Nephron (organoid): ENCODE measurements around the gene CCDC154.
"Not testable (repeated sequence)": the region's sequence is repeated elsewhere in the genome, so short reads cannot be mapped to it uniquely, and the experiment has no call there.

ENCODE experiments used
- H3K27ac Mint-ChIP-seq, 3 experiments: 2 replicates each; pipeline ENCODE4 v1.8.0; 2020; ENCODE audit warnings: mixed read lengths in 3 of 3, mild to moderate bottlenecking in 2 of 3, moderate library complexity in 1 of 3
- H3K27me3 Mint-ChIP-seq: 2 replicates; pipeline ENCODE4 v1.8.0; 2021; ENCODE audit warnings: low read depth, mild to moderate bottlenecking, moderate library complexity, mixed read lengths
- H3K36me3 Mint-ChIP-seq: 2 replicates; pipeline ENCODE4 v1.8.0; 2020; ENCODE audit warnings: low read depth, mixed read lengths
- H3K4me1 Mint-ChIP-seq: 2 replicates; pipeline ENCODE4 v1.8.0; 2020; ENCODE audit warnings: mixed read lengths
- H3K4me3 Mint-ChIP-seq, 3 experiments: 2 replicates each; pipeline ENCODE4 v1.8.0; 2020; ENCODE audit warnings: mild to moderate bottlenecking in 3 of 3, mixed read lengths in 3 of 3, moderate library complexity in 2 of 3
- H3K9me3 Mint-ChIP-seq: 2 replicates; pipeline ENCODE4 v1.8.0; 2020; ENCODE audit warnings: mixed read lengths
- CTCF ChIP-seq, 3 experiments: fragments of 200-600 bp; sonication (generic); IDR thresholded peaks; one replicate each; pipeline ENCODE4 v1.5.0; 2021; ENCODE audit warnings: antibody characterized with exemption in 3 of 3; ENCODE audit not compliant: unreplicated experiment in 3 of 3

CCDC154 gene

GRCh38 chr16:1444730-1445517, 568 bp upstream of the CCDC154 start:
- Mint-ChIP-seq H3K27me3 (no peaks in the 10 kb centered on the region), H3K27ac (no peak overlapping the region), H3K4me3 (no peak overlapping the region), H3K4me1 (no peaks in the 10 kb centered on the region), H3K36me3 (no peaks in the 10 kb centered on the region), H3K9me3 (no peaks in the 10 kb centered on the region)
- no peak for TF ChIP-seq CTCF (IDR thresholded peaks at IDR 0.05; ENCODE audit: unreplicated experiment in 3 of 3)

- no peaks in the 10 kb centered on the region for H3K36me3 Mint-ChIP-seq
- no peaks in the 10 kb centered on the region for H3K4me1 Mint-ChIP-seq
- H3K4me3 Mint-ChIP-seq = no peak overlapping the region
- no peak overlapping the region for H3K27ac Mint-ChIP-seq
- no peaks in the 10 kb centered on the region for H3K9me3 Mint-ChIP-seq
- H3K27me3 Mint-ChIP-seq = no peaks in the 10 kb centered on the region
- TF ChIP-seq CTCF (IDR thresholded peaks at IDR 0.05; ENCODE audit: unreplicated experiment in 3 of 3) = no peak
Observed at GRCh38 chr16:1443403-1443973, 868 bp downstream of the CCDC154 start.

DNA sequence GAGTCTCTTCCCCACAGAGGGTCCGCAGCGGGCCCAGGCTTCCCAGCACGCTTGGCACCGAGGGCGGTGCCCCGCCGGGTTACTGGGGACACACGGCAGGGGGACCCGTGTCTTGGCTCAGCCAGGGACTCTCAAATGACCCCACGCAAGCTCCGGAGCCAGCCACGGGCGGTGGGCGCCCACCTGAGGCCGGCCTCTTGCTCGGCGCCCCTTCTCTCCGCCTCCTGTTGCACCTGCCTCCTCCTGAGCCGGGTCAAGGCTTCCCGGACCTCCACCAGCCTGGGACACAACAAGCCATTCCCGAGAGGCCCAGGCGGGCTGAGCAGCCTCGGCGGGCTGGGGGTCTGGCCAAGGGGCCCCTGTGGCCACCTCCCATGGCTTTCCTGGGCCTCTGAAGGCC, 1.7 kb downstream of the CCDC154 start:
- no peak for TF ChIP-seq CTCF (IDR thresholded peaks at IDR 0.05; ENCODE audit: unreplicated experiment in 3 of 3)
- Mint-ChIP-seq H3K27ac (no peak overlapping the region), H3K4me1 (no peaks in the 10 kb centered on the region), H3K27me3 (no peaks in the 10 kb centered on the region), H3K4me3 (no peak overlapping the region), H3K9me3 (no peaks in the 10 kb centered on the region), H3K36me3 (no peaks in the 10 kb centered on the region)

DNA sequence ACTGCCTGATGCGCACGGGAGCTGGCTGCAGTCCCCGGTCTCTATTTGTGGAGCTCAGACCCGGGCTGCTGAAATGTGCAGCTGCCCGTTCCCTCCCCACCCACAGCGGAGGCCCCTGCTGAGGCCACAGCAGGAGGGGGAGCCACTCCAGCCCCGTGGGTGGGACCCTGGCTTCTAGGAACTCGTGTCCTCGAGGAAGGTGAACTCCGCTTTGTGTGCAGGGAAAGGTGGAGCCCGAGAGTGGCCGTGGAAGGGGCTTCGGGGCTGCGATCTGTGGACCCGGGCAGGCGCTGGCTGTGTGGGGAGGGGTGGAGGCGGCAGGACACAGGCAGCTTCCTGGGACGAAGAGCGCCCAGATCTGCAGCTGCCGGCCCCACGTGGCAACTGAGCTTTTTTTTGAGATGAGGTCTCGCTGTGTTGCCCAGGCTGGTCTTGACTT, 2.9 kb downstream of the CCDC154 start:
- Mint-ChIP-seq H3K4me1 (no peaks in the 10 kb centered on the region), H3K36me3 (no peaks in the 10 kb centered on the region), H3K9me3 (no peaks in the 10 kb centered on the region), H3K27me3 (no peaks in the 10 kb centered on the region), H3K27ac (no peak overlapping the region), H3K4me3 (no peak overlapping the region)
- no peak for TF ChIP-seq CTCF (IDR thresholded peaks at IDR 0.05; ENCODE audit: unreplicated experiment in 3 of 3)

DNA sequence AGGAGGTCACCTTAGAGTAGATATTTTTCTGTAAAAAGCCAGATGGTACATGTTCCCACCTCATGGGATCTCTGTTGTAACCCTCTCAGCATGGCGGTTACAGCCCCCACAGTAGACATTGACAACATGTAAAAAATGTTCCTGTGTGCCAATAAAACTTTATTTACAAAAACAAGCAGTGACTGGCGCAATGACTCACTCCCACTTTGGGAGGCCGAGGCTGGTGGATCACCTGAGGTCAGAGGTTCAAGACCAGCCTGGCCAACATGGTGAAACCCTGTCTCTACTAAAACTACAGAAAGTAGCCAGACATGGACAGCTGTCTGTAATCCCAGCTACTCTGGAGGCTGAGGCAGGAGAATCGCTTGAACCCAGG, 4.7 kb downstream of the CCDC154 start:
- not testable (repeated sequence) for H3K9me3 Mint-ChIP-seq, H3K27me3 Mint-ChIP-seq, H3K27ac Mint-ChIP-seq, H3K4me3 Mint-ChIP-seq, H3K36me3 Mint-ChIP-seq, H3K4me1 Mint-ChIP-seq

DNA sequence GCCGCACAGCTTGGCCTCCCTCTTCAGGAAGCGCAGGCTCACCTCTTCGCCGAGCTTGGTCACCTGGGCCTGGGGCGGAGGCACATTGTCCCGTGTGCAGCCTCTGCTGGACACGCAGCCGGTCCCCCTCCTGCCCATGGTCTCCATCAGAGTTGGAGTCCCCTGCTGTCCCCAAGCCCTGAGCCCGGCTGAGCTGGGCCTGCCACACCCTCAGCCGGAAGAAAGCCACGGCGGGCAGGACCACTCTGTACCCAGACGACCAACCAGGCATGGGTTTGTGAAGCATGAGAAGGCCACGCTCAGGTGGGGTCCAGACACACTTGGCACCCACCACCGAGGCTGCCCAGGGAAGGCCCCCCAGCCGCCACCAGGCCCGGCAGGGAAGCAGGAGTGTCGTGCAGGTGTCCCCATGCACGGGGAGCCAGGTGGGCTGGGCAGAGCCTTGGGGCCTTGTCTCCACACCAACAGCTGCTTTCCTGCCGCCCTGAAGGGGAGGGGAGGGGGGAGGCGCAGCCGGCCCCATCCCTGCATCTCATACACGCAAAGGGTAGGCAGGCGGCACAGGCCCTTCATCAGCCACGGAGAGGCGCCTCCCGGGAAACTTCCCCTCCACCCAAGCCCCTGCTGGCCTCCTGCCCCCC, 5.2 kb downstream of the CCDC154 start:
- Mint-ChIP-seq H3K4me1 (no peaks in the 10 kb centered on the region), H3K27me3 (no peaks in the 10 kb centered on the region), H3K9me3 (no peaks in the 10 kb centered on the region), H3K4me3 (no peak overlapping the region), H3K36me3 (no peaks in the 10 kb centered on the region), H3K27ac (no peak overlapping the region)
- TF ChIP-seq CTCF (IDR thresholded peaks at IDR 0.05; ENCODE audit: unreplicated experiment in 3 of 3) = no peak
